DOHH2 (cell line): Measurements from ENCODE around the gene CCKAR.

ENCODE experiments used
- H3F3A ChIP-seq: fragments of 200-600 bp; sonication (generic), shearing (Covaris generic); 2 replicates; pipeline ENCODE4 v1.6.0; 2016; ENCODE audit warnings: antibody characterized with exemption, mild to moderate bottlenecking; ENCODE audit not compliant: control insufficient read depth, insufficient read depth
- H3K27ac ChIP-seq: fragments of 200-600 bp; sonication (generic); 2 replicates; pipeline ENCODE4 v1.5.1; 2014; ENCODE audit warnings: low read depth, mild to moderate bottlenecking, low read length, moderate library complexity
- H3K27me3 ChIP-seq: fragments of 200-600 bp; sonication (generic); 2 replicates; pipeline ENCODE4 v1.6.1; 2014; ENCODE audit warnings: mild to moderate bottlenecking, low read length, mixed read lengths; ENCODE audit not compliant: control insufficient read depth
- H3K36me3 ChIP-seq: fragments of 200-600 bp; sonication (generic); 2 replicates; pipeline ENCODE4 v1.6.1; 2014; ENCODE audit warnings: mild to moderate bottlenecking, low read length, moderate library complexity, mixed read lengths; ENCODE audit not compliant: control insufficient read depth
- H3K4me1 ChIP-seq: fragments of 200-600 bp; sonication (generic); 2 replicates; pipeline ENCODE4 v1.6.1; 2014; ENCODE audit warnings: mild to moderate bottlenecking, low read length, mixed read lengths; ENCODE audit not compliant: control insufficient read depth
- H3K4me2 ChIP-seq: fragments of 200-600 bp; sonication (generic); 2 replicates; pipeline ENCODE4 v1.6.0; 2014; ENCODE audit warnings: mild to moderate bottlenecking, low read length, moderate library complexity
- H3K4me3 ChIP-seq: fragments of 200-600 bp; sonication (generic); 2 replicates; pipeline ENCODE4 v1.5.1; 2014; ENCODE audit warnings: mild to moderate bottlenecking, low read length, mixed read lengths
- H3K79me2 ChIP-seq: fragments of 200-600 bp; sonication (generic); 2 replicates; pipeline ENCODE4 v1.6.1; 2014; ENCODE audit warnings: mild to moderate bottlenecking, low read length, mixed read lengths; ENCODE audit not compliant: control insufficient read depth
- H3K9me2 ChIP-seq: fragments of 200-600 bp; sonication (generic); replicated peaks from 2 replicates; pipeline ENCODE4 v1.6.1; 2014; ENCODE audit warnings: mild to moderate bottlenecking, low read length, mixed read lengths; ENCODE audit not compliant: control insufficient read depth
- H3K9me3 ChIP-seq: fragments of 200-600 bp; sonication (generic); 2 replicates; pipeline ENCODE4 v1.6.1; 2014; ENCODE audit warnings: antibody characterized with exemption, low read length, mixed read lengths; ENCODE audit not compliant: control insufficient read depth, insufficient read depth
- H4K20me1 ChIP-seq: fragments of 200-600 bp; sonication (generic); 2 replicates; pipeline ENCODE4 v1.6.0; 2014; ENCODE audit warnings: low read depth, mild to moderate bottlenecking, antibody characterized with exemption, low read length, moderate library complexity; ENCODE audit not compliant: control insufficient read depth, insufficient read depth
- CTCF ChIP-seq: fragments of 200-600 bp; sonication (generic); IDR thresholded peaks from one replicate; pipeline ENCODE4 v1.5.1; 2014; ENCODE audit warnings: antibody characterized with exemption, mild to moderate bottlenecking, low read depth, low read length; ENCODE audit not compliant: poor library complexity, severe bottlenecking
- EZH2phosphoT487 ChIP-seq: fragments of 200-600 bp; sonication (generic); IDR thresholded peaks from 2 replicates; pipeline ENCODE4 v1.6.1; 2017; ENCODE audit warnings: borderline replicate concordance, mild to moderate bottlenecking, antibody characterized with exemption, low read length, moderate library complexity, mixed read lengths

The CCKAR gene

GRCh38 chr4:26515936-26516335, 25.7 kb upstream of the CCKAR start:
- H3F3A ChIP-seq = no peaks in the 10 kb centered on the region
- H3K27ac ChIP-seq = no peak overlapping the region
- no peaks in the 10 kb centered on the region for H3K4me1 ChIP-seq
- H3K9me3 ChIP-seq = no peaks in the 10 kb centered on the region; the same call in 1 of the 2 replicates
- H3K4me2 ChIP-seq = no peak overlapping the region
- no peaks in the 10 kb centered on the region for H3K36me3 ChIP-seq
- TF ChIP-seq EZH2phosphoT487 (no peak), CTCF (no peak)
- H3K27me3 ChIP-seq = no peaks in the 10 kb centered on the region
- no peaks in the 10 kb centered on the region for H3K79me2 ChIP-seq
- H4K20me1 ChIP-seq = no peaks in the 10 kb centered on the region
- no peaks in the 10 kb centered on the region for H3K9me2 ChIP-seq
- no peak overlapping the region for H3K4me3 ChIP-seq

DNA sequence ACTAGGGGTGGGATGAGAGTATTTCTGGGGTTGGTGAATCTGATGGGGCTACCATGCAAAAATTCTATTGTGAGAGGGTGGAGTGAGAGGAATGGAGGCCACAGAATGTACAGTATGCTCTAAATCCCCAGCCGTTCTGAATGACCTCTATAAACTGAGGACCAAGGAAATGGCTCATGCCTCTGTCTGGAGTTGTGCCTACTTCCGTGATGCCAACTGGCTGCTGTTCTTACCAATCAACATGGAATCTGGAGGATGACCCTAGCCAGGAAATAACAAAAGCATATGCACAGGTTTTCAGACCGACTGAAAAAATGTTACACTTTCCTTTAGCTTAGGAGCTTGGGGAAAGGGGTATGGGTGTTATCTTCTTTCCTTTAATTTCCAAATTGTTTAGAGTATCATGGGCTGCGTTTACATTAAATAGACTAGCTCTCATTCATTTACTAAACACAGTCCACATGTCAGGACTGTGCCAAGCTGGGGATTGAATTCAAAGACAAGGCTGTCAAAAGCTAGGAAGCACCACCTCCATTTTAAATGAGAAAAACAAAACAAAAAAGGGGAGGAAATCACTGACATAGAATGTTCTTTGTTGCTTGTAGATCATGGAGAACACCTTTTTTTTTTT, 20.2 kb upstream of the CCKAR start:
- H3K36me3 ChIP-seq = no peaks in the 10 kb centered on the region
- H3K4me2 ChIP-seq = no peak overlapping the region
- H3K4me1 ChIP-seq = no peaks in the 10 kb centered on the region
- H3K9me2 ChIP-seq = no peaks in the 10 kb centered on the region
- H3K79me2 ChIP-seq = no peaks in the 10 kb centered on the region
- TF ChIP-seq CTCF (no peak), EZH2phosphoT487 (no peak)
- H3K27me3 ChIP-seq = no peaks in the 10 kb centered on the region
- H3K9me3 ChIP-seq = no peaks in the 10 kb centered on the region; the same call in 1 of the 2 replicates
- H3K4me3 ChIP-seq = no peak overlapping the region
- H3K27ac ChIP-seq = no peak overlapping the region
- H3F3A ChIP-seq = no peaks in the 10 kb centered on the region
- no peaks in the 10 kb centered on the region for H4K20me1 ChIP-seq

- no peak overlapping the region for H3K4me3 ChIP-seq
- no peaks in the 10 kb centered on the region for H3K27me3 ChIP-seq
- no peaks in the 10 kb centered on the region for H3K36me3 ChIP-seq
- H3K4me2 ChIP-seq = no peak overlapping the region
- no peaks in the 10 kb centered on the region; the same call in 1 of the 2 replicates for H3K9me3 ChIP-seq
- H3F3A ChIP-seq = no peaks in the 10 kb centered on the region
- no peaks in the 10 kb centered on the region for H4K20me1 ChIP-seq
- TF ChIP-seq EZH2phosphoT487 (no peak), CTCF (no peak)
- H3K27ac ChIP-seq = no peak overlapping the region
- no peaks in the 10 kb centered on the region for H3K79me2 ChIP-seq
- H3K4me1 ChIP-seq = no peaks in the 10 kb centered on the region
- no peaks in the 10 kb centered on the region for H3K9me2 ChIP-seq
These were observed 19.5 kb upstream of the CCKAR start for GRCh38 chr4:26509681-26510333.
